Measurements from ENCODE around the gene WWOX.

Gene WWOX

DNA sequence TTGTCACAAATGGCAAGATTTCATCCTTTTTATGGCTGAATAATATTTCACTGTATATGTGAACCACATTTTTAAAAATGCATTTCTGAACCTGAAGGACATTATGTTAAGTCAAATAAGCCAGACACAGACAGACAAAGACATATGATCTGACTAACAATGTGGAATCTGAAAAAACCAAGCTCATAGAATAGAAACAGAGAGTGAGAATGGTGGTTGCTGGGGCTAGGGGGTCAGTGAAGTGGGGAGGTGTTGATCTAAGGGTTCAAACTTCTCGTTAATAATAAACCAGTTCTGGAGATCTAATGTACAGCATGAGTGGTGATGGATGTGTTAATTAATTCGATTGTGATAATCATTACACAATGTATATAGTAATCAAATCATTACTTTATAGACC is 475.1 kb downstream of the WWOX start:
- Histone ChIP-seq H3K4me1 (ENCODE audit: control insufficient read depth, insufficient read depth, low read length) (no peaks in the 10 kb centered on the region), H3K4me3 (ENCODE audit: low read depth, low read length) (no peak overlapping the region), H3K36me3 (ENCODE audit: control insufficient read depth, insufficient read depth, low read length) (no peaks in the 10 kb centered on the region), H3K9ac (ENCODE audit: low read depth, low read length) (no peak overlapping the region), H3K9me3 (ENCODE audit: control insufficient read depth, insufficient read depth, low read length) (no peaks in the 10 kb centered on the region), H3K27me3 (ENCODE audit: control insufficient read depth, insufficient read depth, low read length) (no peaks in the 10 kb centered on the region)

DNA sequence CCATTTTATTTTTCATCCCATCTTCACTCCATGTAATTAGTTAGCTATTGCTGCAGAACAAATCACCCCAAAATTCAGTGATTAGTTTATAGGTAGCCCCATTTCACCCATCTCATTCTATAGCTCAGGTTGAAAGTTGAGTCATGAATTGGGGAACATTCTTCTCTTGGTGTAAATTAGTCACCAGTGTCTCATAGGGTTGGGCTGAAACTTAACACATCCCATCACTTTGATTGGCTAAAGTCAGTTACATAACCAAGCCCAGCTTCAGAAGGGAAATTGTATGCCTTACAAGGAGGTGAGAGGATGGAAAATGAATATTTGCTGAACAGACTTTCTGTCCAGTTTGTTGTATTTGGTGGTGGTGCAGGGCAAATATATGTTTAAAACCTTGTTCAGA is 477.5 kb downstream of the WWOX start:
- Histone ChIP-seq H3K9ac (ENCODE audit: low read depth, low read length) (no peak overlapping the region), H3K4me3 (ENCODE audit: low read depth, low read length) (no peak overlapping the region), H3K27me3 (ENCODE audit: control insufficient read depth, insufficient read depth, low read length) (no peaks in the 10 kb centered on the region), H3K36me3 (ENCODE audit: control insufficient read depth, insufficient read depth, low read length) (no peaks in the 10 kb centered on the region), H3K9me3 (ENCODE audit: control insufficient read depth, insufficient read depth, low read length) (no peaks in the 10 kb centered on the region), H3K4me1 (ENCODE audit: control insufficient read depth, insufficient read depth, low read length) (no peaks in the 10 kb centered on the region)

DNA sequence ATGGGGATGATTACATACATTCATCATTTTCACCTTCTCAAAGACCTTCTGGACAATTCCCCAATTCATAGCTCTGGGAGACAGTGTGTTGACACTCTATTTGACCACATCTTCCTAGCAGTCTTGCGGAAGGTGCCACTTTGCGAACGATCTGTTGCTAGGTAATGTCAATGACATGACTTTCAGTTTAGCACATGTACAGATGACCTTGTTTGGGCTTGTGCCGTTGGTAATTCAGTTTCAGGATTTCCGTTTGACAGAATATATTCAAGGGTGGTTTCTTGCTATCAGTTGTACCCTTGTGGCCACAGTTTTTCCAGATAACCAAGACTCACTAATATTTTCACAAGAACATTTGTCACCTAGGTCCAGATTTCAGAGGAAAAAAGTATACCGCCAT is 478.2 kb downstream of the WWOX start:
- no peaks in the 10 kb centered on the region for H3K27me3 ChIP-seq (ENCODE audit: control insufficient read depth, insufficient read depth, low read length)
- no peaks in the 10 kb centered on the region for H3K36me3 ChIP-seq (ENCODE audit: control insufficient read depth, insufficient read depth, low read length)
- no peak overlapping the region for H3K9ac ChIP-seq (ENCODE audit: low read depth, low read length)
- H3K4me1 ChIP-seq (ENCODE audit: control insufficient read depth, insufficient read depth, low read length): peaks cover under 1% of the 10 kb centered on the region
- no peaks in the 10 kb centered on the region for H3K9me3 ChIP-seq (ENCODE audit: control insufficient read depth, insufficient read depth, low read length)
- no peak overlapping the region for H3K4me3 ChIP-seq (ENCODE audit: low read depth, low read length)

DNA sequence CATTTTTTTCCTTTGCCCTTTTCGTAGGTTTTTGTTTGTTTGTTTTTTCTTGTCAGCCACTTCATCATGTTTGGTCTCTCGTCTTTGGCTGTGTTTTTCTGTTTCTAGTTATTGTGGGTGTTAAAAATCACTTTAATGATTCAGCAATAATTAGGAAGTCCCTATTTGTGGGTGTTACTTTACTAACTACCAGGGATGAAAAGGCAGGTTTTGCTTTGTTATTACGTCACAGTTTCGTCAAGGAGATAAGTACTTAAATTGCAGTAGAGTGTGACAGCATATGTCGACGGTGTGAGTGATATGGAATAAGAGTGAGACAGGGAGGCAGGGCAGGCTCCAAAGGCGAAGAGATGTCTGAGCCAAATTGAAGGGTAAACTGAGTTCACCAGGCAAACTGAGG is 479.6 kb downstream of the WWOX start:
- peaks cover 3% of the 10 kb centered on the region for H3K4me1 ChIP-seq (ENCODE audit: control insufficient read depth, insufficient read depth, low read length)
- no peak overlapping the region for H3K9ac ChIP-seq (ENCODE audit: low read depth, low read length)
- no peak overlapping the region for H3K4me3 ChIP-seq (ENCODE audit: low read depth, low read length)
- no peaks in the 10 kb centered on the region for H3K27me3 ChIP-seq (ENCODE audit: control insufficient read depth, insufficient read depth, low read length)
- H3K36me3 ChIP-seq (ENCODE audit: control insufficient read depth, insufficient read depth, low read length): no peaks in the 10 kb centered on the region
- H3K9me3 ChIP-seq (ENCODE audit: control insufficient read depth, insufficient read depth, low read length): no peaks in the 10 kb centered on the region

DNA sequence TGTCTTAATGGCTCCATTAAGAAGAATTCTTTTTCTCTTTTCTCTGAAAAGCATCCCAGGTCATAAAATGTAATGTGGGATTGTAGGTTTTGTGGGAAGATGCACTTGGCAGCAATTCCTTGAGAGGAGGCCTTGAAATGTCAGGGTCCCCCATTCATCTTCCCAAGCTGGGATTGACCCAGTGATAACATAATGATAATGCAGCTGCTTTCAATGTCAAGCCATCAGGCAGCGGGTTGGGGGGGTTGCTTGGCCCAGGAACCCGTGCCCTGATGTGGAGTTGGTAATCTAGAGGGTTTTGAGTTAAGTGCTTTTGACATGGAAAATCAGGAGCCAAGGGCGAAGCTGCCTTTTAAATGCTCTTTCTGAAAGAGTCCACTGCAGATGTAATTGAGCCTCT is 484.0 kb downstream of the WWOX start:
- no peaks in the 10 kb centered on the region for H3K9me3 ChIP-seq (ENCODE audit: control insufficient read depth, insufficient read depth, low read length)
- no peak overlapping the region for H3K9ac ChIP-seq (ENCODE audit: low read depth, low read length)
- no peaks in the 10 kb centered on the region for H3K36me3 ChIP-seq (ENCODE audit: control insufficient read depth, insufficient read depth, low read length)
- H3K4me1 ChIP-seq (ENCODE audit: control insufficient read depth, insufficient read depth, low read length): peaks cover 3% of the 10 kb centered on the region
- H3K4me3 ChIP-seq (ENCODE audit: low read depth, low read length): no peak overlapping the region
- no peaks in the 10 kb centered on the region for H3K27me3 ChIP-seq (ENCODE audit: control insufficient read depth, insufficient read depth, low read length)

DNA sequence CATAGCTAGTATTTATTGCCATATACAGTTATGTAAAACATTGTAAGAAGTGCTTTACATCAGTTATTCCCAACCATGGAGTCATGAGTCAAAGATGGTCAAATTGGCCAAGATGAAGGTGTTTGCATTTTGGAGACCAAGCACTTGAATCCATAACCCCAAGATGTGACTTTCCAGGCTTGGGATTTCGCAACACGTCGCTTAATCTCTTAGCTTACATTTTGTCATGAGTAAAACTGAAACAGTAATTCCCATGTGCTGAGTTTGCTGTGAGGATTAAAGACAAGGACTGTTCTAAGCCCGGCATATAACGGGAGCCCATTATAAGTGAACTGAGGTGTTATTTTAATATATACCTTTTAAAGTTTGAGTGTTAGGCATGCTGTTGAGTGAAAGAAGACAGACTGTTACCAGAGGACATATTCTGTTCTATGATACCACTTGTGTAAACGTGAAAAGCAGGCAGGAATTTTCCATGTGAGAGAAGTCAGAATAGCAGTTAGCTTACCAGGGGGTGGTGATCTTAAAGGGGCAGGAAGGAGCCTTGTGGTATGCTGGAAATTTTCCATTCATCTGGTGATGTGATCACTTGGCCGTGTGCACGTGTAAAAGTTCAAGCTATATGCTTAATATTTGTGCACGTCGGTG is 484.9 kb downstream of the WWOX start:
- peaks cover 3% of the 10 kb centered on the region for H3K4me1 ChIP-seq (ENCODE audit: control insufficient read depth, insufficient read depth, low read length)
- H3K9me3 ChIP-seq (ENCODE audit: control insufficient read depth, insufficient read depth, low read length): no peaks in the 10 kb centered on the region
- H3K9ac ChIP-seq (ENCODE audit: low read depth, low read length): no peak overlapping the region
- H3K36me3 ChIP-seq (ENCODE audit: control insufficient read depth, insufficient read depth, low read length): no peaks in the 10 kb centered on the region
- no peaks in the 10 kb centered on the region for H3K27me3 ChIP-seq (ENCODE audit: control insufficient read depth, insufficient read depth, low read length)
- H3K4me3 ChIP-seq (ENCODE audit: low read depth, low read length): no peak overlapping the region

DNA sequence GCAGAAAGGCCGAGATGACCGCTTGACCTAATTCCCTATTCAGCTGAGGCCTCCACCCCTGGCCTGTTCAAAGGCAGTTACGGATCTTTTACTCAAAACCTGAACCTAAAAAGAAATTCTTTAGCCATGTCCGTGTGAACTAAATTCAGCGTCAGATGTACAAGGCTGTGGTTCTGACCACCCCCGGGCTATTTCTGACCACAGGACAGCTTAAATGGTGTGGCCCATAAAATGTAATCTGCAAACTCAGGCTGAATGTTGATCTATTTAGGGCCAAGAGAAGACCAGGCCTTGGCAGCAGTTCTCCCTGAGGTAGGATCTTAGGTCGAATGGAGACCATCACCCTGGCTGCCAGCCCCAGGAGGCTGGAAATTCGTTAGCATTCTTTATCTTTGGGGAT is 485.5 kb downstream of the WWOX start:
- H3K27me3 ChIP-seq (ENCODE audit: control insufficient read depth, insufficient read depth, low read length): no peaks in the 10 kb centered on the region
- H3K4me3 ChIP-seq (ENCODE audit: low read depth, low read length): no peak overlapping the region
- H3K9me3 ChIP-seq (ENCODE audit: control insufficient read depth, insufficient read depth, low read length): no peaks in the 10 kb centered on the region
- no peaks in the 10 kb centered on the region for H3K36me3 ChIP-seq (ENCODE audit: control insufficient read depth, insufficient read depth, low read length)
- H3K4me1 ChIP-seq (ENCODE audit: control insufficient read depth, insufficient read depth, low read length): peaks cover 3% of the 10 kb centered on the region
- H3K9ac ChIP-seq (ENCODE audit: low read depth, low read length): no peak overlapping the region

DNA sequence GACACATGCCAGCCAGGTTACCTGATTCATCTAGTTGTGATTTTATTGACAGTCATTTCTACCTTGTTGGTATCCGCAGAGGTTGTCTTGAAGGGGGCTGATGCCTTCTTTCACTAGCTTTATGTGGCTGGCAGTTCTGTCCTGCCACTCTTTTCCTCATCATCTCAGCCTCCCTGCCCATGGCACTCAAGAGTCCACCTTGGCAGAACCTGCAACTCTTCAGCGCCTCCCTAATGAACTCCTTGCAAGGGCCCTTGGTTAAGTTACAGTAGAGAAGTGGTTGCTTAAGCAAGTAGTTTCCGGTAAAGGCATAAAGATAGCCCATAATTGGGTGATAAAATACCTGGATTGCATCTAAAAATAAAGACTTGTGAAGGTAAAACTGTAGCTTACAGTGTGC is 489.9 kb downstream of the WWOX start:
- no peaks in the 10 kb centered on the region for H3K9me3 ChIP-seq (ENCODE audit: control insufficient read depth, insufficient read depth, low read length)
- H3K36me3 ChIP-seq (ENCODE audit: control insufficient read depth, insufficient read depth, low read length): no peaks in the 10 kb centered on the region
- no peaks in the 10 kb centered on the region for H3K4me1 ChIP-seq (ENCODE audit: control insufficient read depth, insufficient read depth, low read length)
- no peak overlapping the region for H3K4me3 ChIP-seq (ENCODE audit: low read depth, low read length)
- H3K9ac ChIP-seq (ENCODE audit: low read depth, low read length): no peak overlapping the region
- H3K27me3 ChIP-seq (ENCODE audit: control insufficient read depth, insufficient read depth, low read length): no peaks in the 10 kb centered on the region

DNA sequence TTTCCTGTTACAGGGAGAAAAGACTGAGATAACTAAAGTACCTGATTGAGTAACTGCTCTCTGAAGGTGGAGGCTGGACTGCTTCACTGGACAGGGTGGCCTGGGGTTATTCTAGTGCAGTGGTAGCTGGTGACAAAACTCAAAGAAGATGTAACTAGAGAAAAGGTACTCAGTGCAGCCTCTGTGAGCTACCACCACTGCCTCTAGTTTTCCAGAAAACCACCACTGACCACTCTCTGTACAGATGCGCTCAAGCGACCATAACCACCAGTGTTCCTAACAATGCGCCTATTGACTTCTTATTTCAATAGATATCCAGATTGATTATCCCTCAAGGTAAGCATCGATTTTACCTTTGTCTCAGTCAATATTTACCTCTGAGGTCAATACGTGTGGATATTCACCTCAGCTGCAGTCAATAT is 492.2 kb downstream of the WWOX start:
- Histone ChIP-seq H3K4me1 (ENCODE audit: control insufficient read depth, insufficient read depth, low read length) (no peaks in the 10 kb centered on the region), H3K27me3 (ENCODE audit: control insufficient read depth, insufficient read depth, low read length) (no peaks in the 10 kb centered on the region), H3K4me3 (ENCODE audit: low read depth, low read length) (no peak overlapping the region), H3K36me3 (ENCODE audit: control insufficient read depth, insufficient read depth, low read length) (no peaks in the 10 kb centered on the region), H3K9ac (ENCODE audit: low read depth, low read length) (no peak overlapping the region), H3K9me3 (ENCODE audit: control insufficient read depth, insufficient read depth, low read length) (no peaks in the 10 kb centered on the region)

DNA sequence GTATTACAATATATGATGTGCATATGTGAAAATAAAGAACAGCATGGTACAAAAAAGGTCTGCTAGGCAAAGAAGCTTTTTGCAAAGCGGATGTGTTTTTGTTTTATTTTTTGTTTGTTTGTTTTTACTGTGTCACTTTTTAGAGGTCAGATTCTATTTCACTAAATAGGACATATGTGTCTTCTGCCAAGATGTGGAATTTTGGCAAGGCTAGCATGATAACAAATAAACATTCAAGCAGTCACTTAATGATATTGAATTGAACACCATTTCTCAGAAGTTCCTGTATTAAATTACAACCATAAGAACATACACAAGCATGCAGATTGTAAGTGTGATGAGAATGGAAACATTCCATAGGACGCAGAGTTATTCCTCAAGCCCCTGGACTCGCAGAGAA is 492.7 kb downstream of the WWOX start:
- H3K4me3 ChIP-seq (ENCODE audit: low read depth, low read length): no peak overlapping the region
- no peaks in the 10 kb centered on the region for H3K4me1 ChIP-seq (ENCODE audit: control insufficient read depth, insufficient read depth, low read length)
- H3K9me3 ChIP-seq (ENCODE audit: control insufficient read depth, insufficient read depth, low read length): no peaks in the 10 kb centered on the region
- H3K9ac ChIP-seq (ENCODE audit: low read depth, low read length): no peak overlapping the region
- H3K36me3 ChIP-seq (ENCODE audit: control insufficient read depth, insufficient read depth, low read length): no peaks in the 10 kb centered on the region
- H3K27me3 ChIP-seq (ENCODE audit: control insufficient read depth, insufficient read depth, low read length): no peaks in the 10 kb centered on the region

DNA sequence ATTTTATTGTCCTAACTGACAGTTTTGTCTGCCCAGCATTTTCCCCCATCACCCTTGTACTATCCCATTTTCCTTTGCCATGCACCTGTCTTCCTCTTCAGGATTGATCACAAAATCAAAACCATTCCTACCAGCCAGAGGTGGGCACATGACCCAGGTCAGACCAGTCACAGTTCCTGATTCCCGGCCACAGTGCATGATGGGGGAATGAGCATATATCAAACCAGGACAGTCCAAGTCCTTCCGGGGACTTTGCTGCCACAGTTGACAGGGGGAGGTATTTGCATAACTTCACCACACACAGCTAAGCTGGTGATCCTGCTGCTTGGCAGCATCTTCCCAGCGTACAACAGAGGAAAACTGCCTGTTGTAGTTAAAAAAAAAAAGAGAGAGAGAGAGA is 493.9 kb downstream of the WWOX start:
- Histone ChIP-seq H3K4me1 (ENCODE audit: control insufficient read depth, insufficient read depth, low read length) (no peaks in the 10 kb centered on the region), H3K4me3 (ENCODE audit: low read depth, low read length) (no peak overlapping the region), H3K9ac (ENCODE audit: low read depth, low read length) (no peak overlapping the region), H3K9me3 (ENCODE audit: control insufficient read depth, insufficient read depth, low read length) (no peaks in the 10 kb centered on the region), H3K27me3 (ENCODE audit: control insufficient read depth, insufficient read depth, low read length) (no peaks in the 10 kb centered on the region), H3K36me3 (ENCODE audit: control insufficient read depth, insufficient read depth, low read length) (no peaks in the 10 kb centered on the region)

DNA sequence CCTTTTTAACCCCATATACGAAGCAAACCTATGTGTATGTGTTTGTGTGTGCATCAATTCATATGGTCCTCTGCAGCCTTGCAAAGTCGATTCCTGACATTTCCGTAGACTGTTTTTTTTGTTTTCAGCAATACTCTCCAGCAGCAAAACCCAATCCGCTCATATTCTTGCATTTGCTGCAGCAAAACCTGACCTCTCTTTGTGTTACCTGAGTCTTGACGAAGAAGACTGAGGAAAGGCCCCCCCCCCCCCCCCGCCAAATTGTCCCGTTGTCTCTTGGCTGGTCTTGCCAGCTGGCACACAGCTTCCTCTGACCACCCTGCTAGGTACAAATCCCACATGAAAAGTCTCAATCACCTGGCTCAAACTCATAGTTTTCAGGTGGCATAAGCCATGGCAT is 494.7 kb downstream of the WWOX start:
- H3K4me3 ChIP-seq (ENCODE audit: low read depth, low read length): no peak overlapping the region
- H3K9me3 ChIP-seq (ENCODE audit: control insufficient read depth, insufficient read depth, low read length): no peaks in the 10 kb centered on the region
- H3K9ac ChIP-seq (ENCODE audit: low read depth, low read length): no peak overlapping the region
- no peaks in the 10 kb centered on the region for H3K36me3 ChIP-seq (ENCODE audit: control insufficient read depth, insufficient read depth, low read length)
- no peaks in the 10 kb centered on the region for H3K4me1 ChIP-seq (ENCODE audit: control insufficient read depth, insufficient read depth, low read length)
- H3K27me3 ChIP-seq (ENCODE audit: control insufficient read depth, insufficient read depth, low read length): no peaks in the 10 kb centered on the region
